Measurements from ENCODE around the gene ATF4. TPM values are rescaled to one million over a fixed set of nuclear protein-coding genes. Genes with fewer than 3 reads are reported as not detected.

Gene ATF4
- total RNA-seq, 1 experiment from 2014 or later: 717 TPM

GRCh38 chr22:39570665-39571064 lies 50.3 kb downstream of the ATF4 start, which contains the start of gene CACNA1I:
TSS of gene CACNA1I (plus strand) at chr22:39570753. CDS start at chr22:39570753, 0 bp downstream.
- intact Hi-C loops (cut with micrococcal nuclease): no loop called here

DNA sequence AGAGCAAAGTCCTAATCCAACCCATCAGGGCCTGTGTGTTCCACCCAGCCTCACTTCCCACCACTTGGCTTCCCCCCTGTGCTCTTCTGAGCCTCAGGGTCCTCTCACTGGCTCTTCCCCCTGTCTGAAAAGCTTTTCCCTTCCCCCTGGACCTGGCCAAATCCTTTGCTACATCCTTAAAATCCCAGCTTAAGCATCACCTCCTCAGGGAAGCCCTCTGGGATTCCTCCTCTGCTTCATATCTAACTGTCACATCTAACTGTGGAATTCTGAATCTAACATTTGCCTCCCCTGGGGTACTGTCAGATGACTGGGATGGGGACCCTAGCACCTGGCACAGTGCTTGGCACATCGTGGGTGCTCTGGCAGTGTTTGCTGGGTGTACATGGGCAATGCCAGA lies 51.2 kb downstream of the ATF4 start:
- Mint-ChIP-seq H3K27me3 (ENCODE audit: insufficient read depth, unreplicated experiment) (no peaks in the 10 kb centered on the region), H3K36me3 (ENCODE audit: insufficient read depth, unreplicated experiment) (no peaks in the 10 kb centered on the region), H3K4me1 (ENCODE audit: insufficient read depth, unreplicated experiment) (peaks cover 8% of the 10 kb centered on the region), H3K27ac (ENCODE audit: low read depth, unreplicated experiment) (no peak overlapping the region), H3K4me3 (ENCODE audit: unreplicated experiment) (no peak overlapping the region), H3K9me3 (ENCODE audit: unreplicated experiment) (no peaks in the 10 kb centered on the region)
- ChIA-PET CTCF (interaction anchor here (0.6 kb wide), 1 partner anchor 622 kb away, joined by 5 read pairs; no protein-coding TSS in a partner anchor), POLR2A (no interaction called here)
- TF ChIP-seq, protein P1, sequence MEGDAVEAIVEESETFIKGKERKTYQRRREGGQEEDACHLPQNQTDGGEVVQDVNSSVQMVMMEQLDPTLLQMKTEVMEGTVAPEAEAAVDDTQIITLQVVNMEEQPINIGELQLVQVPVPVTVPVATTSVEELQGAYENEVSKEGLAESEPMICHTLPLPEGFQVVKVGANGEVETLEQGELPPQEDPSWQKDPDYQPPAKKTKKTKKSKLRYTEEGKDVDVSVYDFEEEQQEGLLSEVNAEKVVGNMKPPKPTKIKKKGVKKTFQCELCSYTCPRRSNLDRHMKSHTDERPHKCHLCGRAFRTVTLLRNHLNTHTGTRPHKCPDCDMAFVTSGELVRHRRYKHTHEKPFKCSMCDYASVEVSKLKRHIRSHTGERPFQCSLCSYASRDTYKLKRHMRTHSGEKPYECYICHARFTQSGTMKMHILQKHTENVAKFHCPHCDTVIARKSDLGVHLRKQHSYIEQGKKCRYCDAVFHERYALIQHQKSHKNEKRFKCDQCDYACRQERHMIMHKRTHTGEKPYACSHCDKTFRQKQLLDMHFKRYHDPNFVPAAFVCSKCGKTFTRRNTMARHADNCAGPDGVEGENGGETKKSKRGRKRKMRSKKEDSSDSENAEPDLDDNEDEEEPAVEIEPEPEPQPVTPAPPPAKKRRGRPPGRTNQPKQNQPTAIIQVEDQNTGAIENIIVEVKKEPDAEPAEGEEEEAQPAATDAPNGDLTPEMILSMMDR (IDR thresholded peaks at IDR 0.05; ENCODE audit: unreplicated experiment): no peak
- intact Hi-C loops (cut with micrococcal nuclease): no loop called here
- BruUV-seq (replicated peaks): no TSS peak
- no peak for DNase-seq (ENCODE audit: unreplicated experiment)

More at GRCh38 chr22:39570665-39571064, 50.3 kb downstream of the ATF4 start, which contains the start of gene CACNA1I:
- Mint-ChIP-seq H3K4me3 (ENCODE audit: unreplicated experiment) (no peak within 1 kb of the TSS), H3K4me1 (ENCODE audit: insufficient read depth, unreplicated experiment) (peaks cover 8% of the 10 kb centered on the region), H3K36me3 (ENCODE audit: insufficient read depth, unreplicated experiment) (no peaks in the 10 kb centered on the region), H3K9me3 (ENCODE audit: unreplicated experiment) (peaks cover 4% of the 10 kb centered on the region), H3K27me3 (ENCODE audit: insufficient read depth, unreplicated experiment) (no peaks in the 10 kb centered on the region), H3K27ac (ENCODE audit: low read depth, unreplicated experiment) (no peak within 1 kb of the TSS)
- TF ChIP-seq, protein P1 (IDR thresholded peaks at IDR 0.05; ENCODE audit: unreplicated experiment): no peak
- POLR2A ChIA-PET: no interaction called here
- no TSS peak for BruUV-seq (replicated peaks)
- CTCF ChIA-PET: no interaction called here
- no peak for DNase-seq (ENCODE audit: unreplicated experiment)

Other genes with a start within 250 kb of the ATF4 start
- gene RPL3, start 200.9 kb upstream of the ATF4 start, total RNA-seq (2022): 3,475 and 3,632 TPM in 2 replicates
- gene SYNGR1, start 170.6 kb upstream of the ATF4 start, total RNA-seq (2022): 0.25 and 0.35 TPM in 2 replicates
- 17.7 and 20.0 TPM in 2 replicates for gene TAB1, start 120.8 kb upstream of the ATF4 start, total RNA-seq (2022)
- not detected in 2 replicates for gene MGAT3, start 63.5 kb upstream of the ATF4 start, total RNA-seq (2022)
- 37.0 and 40.2 TPM in 2 replicates for gene MIEF1, start 18.3 kb upstream of the ATF4 start, total RNA-seq (2022)
- 104 and 106 TPM in 2 replicates for gene RPS19BP1, start 12.2 kb downstream of the ATF4 start, total RNA-seq (2022)
- gene CACNA1I, start 50.2 kb downstream of the ATF4 start, total RNA-seq (2022): 0.02 TPM in 2 replicates

All from MCF 10A (cell line).